Effector memory CD8-positive, alpha-beta T cell (primary cell): ENCODE results near the gene MPHOSPH8.
A peak's percentile ranks its signal among the peaks of the same experiment; 100 is the strongest.

Source experiments
- ATAC-seq: fragments of 150-1000 bp; cut with Tn5 transposase; replicated peaks from 2 replicates; pipeline ENCODE4 v1.10.0; 2021; ENCODE audit warnings: mild to moderate bottlenecking, moderate library complexity
- DNase-seq, 3 experiments: peaks; one replicate each; pipeline ENCODE4 v3.0.0; 2021
- H3K27ac Mint-ChIP-seq, 2 donors: one replicate each; pipeline ENCODE4 v1.8.0; 2022; ENCODE audit warnings: mild to moderate bottlenecking in 2 of 2, mixed read lengths in 2 of 2, moderate library complexity in 2 of 2
- H3K27me3 Mint-ChIP-seq, 2 donors: one replicate each; pipeline ENCODE4 v1.8.0; 2022; ENCODE audit warnings: mixed read lengths in 2 of 2
- H3K36me3 Mint-ChIP-seq: one replicate; pipeline ENCODE4 v1.8.0; 2022; ENCODE audit warnings: mild to moderate bottlenecking, moderate library complexity, mixed read lengths; ENCODE audit not compliant: insufficient read depth
- H3K4me1 Mint-ChIP-seq, 2 donors: one replicate each; pipeline ENCODE4 v1.8.0; 2022; ENCODE audit warnings: low read depth in 2 of 2, mixed read lengths in 2 of 2
- H3K4me3 Mint-ChIP-seq, 2 donors: one replicate each; pipeline ENCODE4 v1.8.0; 2022; ENCODE audit warnings: mild to moderate bottlenecking in 2 of 2, mixed read lengths in 2 of 2, moderate library complexity in 2 of 2
- H3K9me3 Mint-ChIP-seq, 2 donors: one replicate each; pipeline ENCODE4 v1.8.0; 2022; ENCODE audit warnings: mixed read lengths in 2 of 2
- total RNA-seq, 9 experiments: gene quantifications; one replicate each; lab custom pipeline; 2026; lab: John Stamatoyannopoulos, UW

Gene MPHOSPH8, protein sequence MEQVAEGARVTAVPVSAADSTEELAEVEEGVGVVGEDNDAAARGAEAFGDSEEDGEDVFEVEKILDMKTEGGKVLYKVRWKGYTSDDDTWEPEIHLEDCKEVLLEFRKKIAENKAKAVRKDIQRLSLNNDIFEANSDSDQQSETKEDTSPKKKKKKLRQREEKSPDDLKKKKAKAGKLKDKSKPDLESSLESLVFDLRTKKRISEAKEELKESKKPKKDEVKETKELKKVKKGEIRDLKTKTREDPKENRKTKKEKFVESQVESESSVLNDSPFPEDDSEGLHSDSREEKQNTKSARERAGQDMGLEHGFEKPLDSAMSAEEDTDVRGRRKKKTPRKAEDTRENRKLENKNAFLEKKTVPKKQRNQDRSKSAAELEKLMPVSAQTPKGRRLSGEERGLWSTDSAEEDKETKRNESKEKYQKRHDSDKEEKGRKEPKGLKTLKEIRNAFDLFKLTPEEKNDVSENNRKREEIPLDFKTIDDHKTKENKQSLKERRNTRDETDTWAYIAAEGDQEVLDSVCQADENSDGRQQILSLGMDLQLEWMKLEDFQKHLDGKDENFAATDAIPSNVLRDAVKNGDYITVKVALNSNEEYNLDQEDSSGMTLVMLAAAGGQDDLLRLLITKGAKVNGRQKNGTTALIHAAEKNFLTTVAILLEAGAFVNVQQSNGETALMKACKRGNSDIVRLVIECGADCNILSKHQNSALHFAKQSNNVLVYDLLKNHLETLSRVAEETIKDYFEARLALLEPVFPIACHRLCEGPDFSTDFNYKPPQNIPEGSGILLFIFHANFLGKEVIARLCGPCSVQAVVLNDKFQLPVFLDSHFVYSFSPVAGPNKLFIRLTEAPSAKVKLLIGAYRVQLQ
- 87.9 to 193 (median 110) reads per million in 9 experiments for total RNA-seq

GRCh38 chr13:19633479-19634255 is at the start of gene MPHOSPH8:
Gene MPHOSPH8, plus strand, starts transcription at chr13:19633659. Its CDS starts 90 bp downstream, at chr13:19633749.
- H3K4me1 Mint-ChIP-seq: peaks cover 29 to 39% of the 10 kb centered on the region in 2 donors
- peak within 1 kb of the TSS; percentile 98 for H3K27ac Mint-ChIP-seq
- H3K9me3 Mint-ChIP-seq: no peaks in the 10 kb centered on the region
- DNase-seq (peak; percentile 88 to 92 (median 91)), ATAC-seq (peak; percentile 95)
- peak within 1 kb of the TSS; percentile 98 to 99 for H3K4me3 Mint-ChIP-seq
- peaks cover 25% of the 10 kb centered on the region for H3K36me3 Mint-ChIP-seq
- H3K27me3 Mint-ChIP-seq: no peaks in the 10 kb centered on the region

DNA sequence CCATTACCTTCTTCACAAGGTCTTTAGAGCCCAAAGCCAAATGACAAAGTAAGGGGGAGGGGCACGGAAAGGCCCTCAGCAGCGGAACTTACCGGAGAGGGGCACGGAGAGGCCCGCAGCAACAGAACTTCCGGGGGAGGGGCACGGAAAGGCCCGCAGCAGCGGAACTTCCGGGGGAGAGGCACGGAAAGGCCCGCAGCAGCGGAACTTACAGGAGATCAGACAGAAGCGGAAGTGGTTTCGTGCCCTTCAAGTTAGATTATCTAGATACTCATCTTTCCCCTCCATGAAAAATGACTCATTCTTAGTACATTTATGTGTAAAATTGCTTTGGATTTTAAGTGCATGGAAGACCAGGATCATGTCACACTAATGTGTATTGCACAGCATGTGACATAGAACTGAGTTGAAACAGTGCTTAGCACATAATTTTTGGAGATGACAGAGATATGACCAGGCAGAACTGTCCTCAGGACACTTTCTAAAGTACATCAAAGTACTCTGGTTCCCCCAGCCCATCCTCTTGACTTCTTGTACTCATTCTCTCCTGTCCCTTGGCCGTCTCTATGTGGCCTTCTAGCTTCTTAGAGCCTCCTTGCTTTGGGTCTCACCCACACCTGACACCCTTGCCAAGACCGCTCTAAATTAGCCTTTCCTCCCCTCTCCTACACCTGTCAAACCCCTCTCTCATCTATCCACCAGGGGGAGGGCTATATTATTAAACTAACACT is 46.4 kb upstream of the MPHOSPH8 start:
- Mint-ChIP-seq H3K27ac (peak overlapping the region; percentile 91 to 92), H3K4me1 (peaks cover 19 to 21% of the 10 kb centered on the region in 2 donors), H3K27me3 (peaks cover 22 to 25% of the 10 kb centered on the region in 2 donors), H3K36me3 (peaks cover 6% of the 10 kb centered on the region), H3K4me3 (peak overlapping the region; percentile 80 to 85), H3K9me3 (peaks cover 0 to 13% of the 10 kb centered on the region in 2 donors)
- ATAC-seq (peak; percentile 89), DNase-seq (peak; percentile 49 to 54 (median 53))

- Mint-ChIP-seq H3K9me3 (peaks cover 0 to 6% of the 10 kb centered on the region in 2 donors), H3K27ac (peak overlapping the region; percentile 91 to 92), H3K36me3 (peaks cover 6% of the 10 kb centered on the region), H3K4me3 (peak overlapping the region; percentile 80 to 85), H3K27me3 (peaks cover 24 to 26% of the 10 kb centered on the region in 2 donors), H3K4me1 (peaks cover 19 to 21% of the 10 kb centered on the region in 2 donors)
- DNase-seq (peak; percentile 18 to 24 (median 23)), ATAC-seq (peak; percentile 54)
These were observed 45.7 kb upstream of the MPHOSPH8 start for GRCh38 chr13:19587635-19588300.

DNA sequence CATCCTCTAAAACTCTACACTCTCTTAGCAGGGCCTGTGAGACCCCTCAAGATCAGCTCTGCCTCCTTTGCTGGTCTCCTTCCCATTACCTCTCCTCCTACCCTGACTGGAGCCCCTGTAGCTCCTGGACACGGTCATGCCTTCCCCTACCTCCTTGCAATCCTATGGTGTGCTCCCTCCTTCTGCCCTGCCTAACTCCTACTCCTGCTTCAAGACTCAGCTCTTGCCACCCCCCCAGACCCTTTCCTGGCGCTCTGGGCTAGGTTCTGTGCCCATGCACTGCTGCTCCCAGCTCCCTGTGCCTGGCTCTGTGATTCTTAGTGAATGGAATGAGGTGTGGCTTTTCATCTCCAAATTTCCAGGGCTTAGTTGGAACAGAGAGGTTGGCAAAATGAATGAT is 44.1 kb upstream of the MPHOSPH8 start:
- H3K9me3 Mint-ChIP-seq: peaks cover 0 to 6% of the 10 kb centered on the region in 2 donors
- H3K27me3 Mint-ChIP-seq: peaks cover 18 to 26% of the 10 kb centered on the region in 2 donors

GRCh38 chr13:19590423-19590822 is 43.0 kb upstream of the MPHOSPH8 start:
- H3K27ac Mint-ChIP-seq: no peak overlapping the region
- H3K36me3 Mint-ChIP-seq: peaks cover 6% of the 10 kb centered on the region
- no peak for DNase-seq
- H3K27me3 Mint-ChIP-seq: peaks cover 21 to 31% of the 10 kb centered on the region in 2 donors
- no peak for ATAC-seq
- no peak overlapping the region for H3K4me3 Mint-ChIP-seq
- peaks cover 19 to 21% of the 10 kb centered on the region in 2 donors for H3K4me1 Mint-ChIP-seq
- H3K9me3 Mint-ChIP-seq: peaks cover 0 to 6% of the 10 kb centered on the region in 2 donors

More for the DNA sequence above, 44.1 kb upstream of the MPHOSPH8 start:
- H3K27ac Mint-ChIP-seq: no peak overlapping the region
- DNase-seq (no peak), ATAC-seq (no peak)
- peaks cover 6% of the 10 kb centered on the region for H3K36me3 Mint-ChIP-seq
- H3K4me3 Mint-ChIP-seq: no peak overlapping the region
- peaks cover 19 to 21% of the 10 kb centered on the region in 2 donors for H3K4me1 Mint-ChIP-seq

DNA sequence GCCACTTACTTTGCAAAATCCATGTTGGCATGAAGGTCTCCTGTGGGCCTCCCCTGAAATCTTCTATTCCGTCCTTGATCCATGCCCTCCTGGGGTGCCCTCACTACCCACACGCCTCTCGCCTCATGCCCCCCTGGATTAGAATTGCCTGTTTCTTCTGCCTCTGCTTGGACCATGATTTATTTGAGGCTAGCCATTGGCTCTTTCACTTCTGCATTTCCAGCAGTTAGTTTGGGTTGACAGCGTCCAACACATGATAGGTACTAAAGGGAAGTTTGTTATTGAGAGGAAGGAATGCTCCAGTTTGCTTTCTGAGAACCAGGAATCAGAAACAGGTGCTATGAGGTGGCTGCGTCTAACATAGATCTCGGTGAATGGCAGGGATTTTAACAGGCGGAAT is 41.6 kb upstream of the MPHOSPH8 start:
- no peak for DNase-seq
- Mint-ChIP-seq H3K4me3 (no peak overlapping the region), H3K27me3 (peaks cover 36 to 44% of the 10 kb centered on the region in 2 donors), H3K36me3 (peaks cover 6% of the 10 kb centered on the region), H3K4me1 (peaks cover 8 to 14% of the 10 kb centered on the region in 2 donors), H3K27ac (no peak overlapping the region), H3K9me3 (no peaks in the 10 kb centered on the region)
- no peak for ATAC-seq

DNA sequence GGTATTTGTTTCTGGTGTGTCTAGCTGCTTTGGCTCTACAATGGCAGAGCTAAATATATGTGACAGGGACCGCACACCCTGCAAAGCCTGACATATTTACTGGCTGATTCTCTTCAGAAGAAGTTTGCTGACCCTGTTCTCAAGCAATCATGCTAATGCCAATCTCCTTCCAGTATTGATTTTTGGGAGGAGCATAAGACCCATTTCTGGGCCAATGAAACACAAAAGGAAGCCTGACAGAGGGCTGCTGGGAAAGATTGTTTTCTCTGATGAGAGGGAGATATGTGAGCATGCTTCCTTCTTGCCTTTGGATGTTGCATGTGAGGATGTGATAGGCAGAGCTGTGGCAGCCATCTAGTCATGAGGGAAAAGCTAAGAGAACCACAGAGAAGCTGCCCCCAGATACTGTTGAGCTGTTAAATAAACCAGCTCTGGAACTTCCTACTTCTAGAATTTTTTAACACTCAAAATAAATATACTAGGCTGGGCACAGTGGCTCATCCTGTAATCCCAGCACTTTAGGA is 40.7 kb upstream of the MPHOSPH8 start:
- ATAC-seq (no peak), DNase-seq (no peak)
- Mint-ChIP-seq H3K27me3 (peaks cover 43 to 49% of the 10 kb centered on the region in 2 donors), H3K36me3 (peaks cover 6% of the 10 kb centered on the region), H3K4me1 (peaks cover 0 to 6% of the 10 kb centered on the region in 2 donors), H3K9me3 (no peaks in the 10 kb centered on the region), H3K27ac (no peak overlapping the region), H3K4me3 (no peak overlapping the region)

DNA sequence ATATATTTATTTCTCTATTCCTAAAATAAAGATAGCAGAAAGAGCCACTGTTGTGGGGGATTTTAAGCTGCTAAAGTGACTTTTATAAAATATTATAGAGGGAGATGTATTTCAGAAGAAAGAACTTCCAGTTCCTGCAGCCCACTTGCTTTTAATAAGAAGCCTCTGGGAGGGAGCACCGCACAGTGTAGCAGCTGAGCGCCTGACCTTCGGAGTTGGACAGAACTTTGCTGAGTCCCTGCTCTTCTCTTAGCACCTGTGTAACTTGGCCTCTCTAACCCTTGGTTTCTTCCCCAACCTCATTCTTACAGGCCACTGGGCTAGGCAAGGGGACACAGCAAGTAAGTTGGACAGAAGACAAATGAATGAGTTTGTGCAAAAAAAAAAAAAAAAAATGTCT is 37.4 kb upstream of the MPHOSPH8 start:
- Mint-ChIP-seq H3K4me3 (no peak overlapping the region), H3K27me3 (peaks cover 60 to 69% of the 10 kb centered on the region in 2 donors), H3K27ac (no peak overlapping the region), H3K9me3 (no peaks in the 10 kb centered on the region), H3K36me3 (peaks cover 3% of the 10 kb centered on the region), H3K4me1 (no peaks in the 10 kb centered on the region)
- ATAC-seq: no peak
- DNase-seq: no peak

DNA sequence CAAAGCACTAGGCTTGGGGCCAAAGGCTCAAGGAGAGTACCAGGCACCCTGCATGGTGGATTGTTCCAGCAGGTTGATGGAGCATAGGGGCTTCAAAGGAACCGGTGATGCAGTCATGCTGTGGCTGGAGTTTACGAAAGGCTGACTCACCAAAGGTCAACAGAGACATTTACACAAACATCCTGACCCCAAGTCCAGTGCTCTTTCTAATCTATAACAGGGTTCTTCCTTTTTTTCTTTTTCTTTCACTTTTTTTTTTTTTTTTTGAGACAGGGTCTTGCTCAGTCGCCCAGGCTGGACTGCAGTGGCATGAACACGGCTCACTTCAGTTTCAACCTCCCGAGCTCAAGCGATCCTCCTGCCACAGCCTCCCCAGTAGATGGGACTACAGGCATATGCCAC is 36.5 kb upstream of the MPHOSPH8 start:
- no peaks in the 10 kb centered on the region for H3K9me3 Mint-ChIP-seq
- H3K4me3 Mint-ChIP-seq: no peak overlapping the region
- H3K36me3 Mint-ChIP-seq: peaks cover 3% of the 10 kb centered on the region
- H3K4me1 Mint-ChIP-seq: no peaks in the 10 kb centered on the region
- no peak for DNase-seq
- H3K27me3 Mint-ChIP-seq: peaks cover 52 to 63% of the 10 kb centered on the region in 2 donors
- no peak for ATAC-seq
- no peak overlapping the region for H3K27ac Mint-ChIP-seq

GRCh38 chr13:19597523-19597922 is 35.9 kb upstream of the MPHOSPH8 start:
- H3K27ac Mint-ChIP-seq: no peak overlapping the region

DNA sequence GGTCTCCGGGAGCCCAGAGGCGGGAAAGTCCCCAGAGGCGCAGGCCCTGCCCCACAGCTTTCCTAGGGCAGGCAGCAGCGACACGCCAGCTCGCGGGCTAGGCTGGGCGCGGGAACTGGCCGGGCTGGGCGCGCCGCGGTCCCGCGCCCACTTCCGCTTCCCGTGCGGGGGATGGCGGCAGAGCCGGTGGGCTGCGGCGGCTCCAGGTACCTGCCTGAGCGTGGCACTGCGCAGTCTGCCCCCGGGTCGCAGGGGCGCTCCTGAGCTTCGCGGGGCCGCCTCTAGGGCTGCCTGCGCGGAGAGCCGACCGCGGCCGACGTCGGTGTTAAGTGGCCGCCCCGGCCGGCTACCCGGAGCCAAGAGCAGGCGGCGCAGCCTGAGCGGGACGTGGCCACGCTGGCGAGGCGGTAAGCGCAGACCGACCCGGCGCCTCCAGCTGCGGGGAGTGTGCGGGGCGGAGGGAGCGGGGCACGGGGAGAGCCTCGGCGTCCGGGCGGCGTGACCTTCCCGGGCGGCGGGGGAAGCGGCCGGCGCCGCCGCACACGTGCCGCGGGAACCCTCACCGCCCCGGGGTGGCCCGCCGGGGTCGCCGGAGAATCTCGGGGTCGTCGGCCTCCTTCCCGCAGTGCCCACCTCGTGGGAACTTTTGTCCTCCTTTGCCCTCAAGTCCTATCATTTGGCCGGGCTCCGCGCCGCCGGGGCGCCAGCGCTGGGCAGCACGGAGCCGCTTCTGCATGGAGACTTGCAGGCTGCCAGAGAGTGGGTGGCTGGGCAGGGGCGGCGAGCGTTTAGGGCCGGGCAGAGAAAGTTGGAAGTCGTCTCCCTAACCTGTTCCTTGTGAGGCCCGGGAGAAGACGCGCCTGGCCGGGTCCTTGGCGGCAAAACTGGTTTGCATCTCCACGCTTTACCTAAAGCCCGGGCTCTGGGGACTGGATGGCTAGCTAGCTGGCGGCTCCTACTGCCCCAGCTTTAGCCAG is 31.4 kb upstream of the MPHOSPH8 start:
- Mint-ChIP-seq H3K4me3 (peak overlapping the region; percentile 43 to 45), H3K4me1 (no peaks in the 10 kb centered on the region), H3K9me3 (no peaks in the 10 kb centered on the region), H3K36me3 (no peaks in the 10 kb centered on the region), H3K27ac (no peak overlapping the region), H3K27me3 (peaks cover 52 to 72% of the 10 kb centered on the region in 2 donors)
- ATAC-seq: peak; percentile 87
- DNase-seq: peak in 2 of 3 experiments; percentile 7 to 10

More at GRCh38 chr13:19597523-19597922, 35.9 kb upstream of the MPHOSPH8 start:
- ATAC-seq (no peak), DNase-seq (no peak)
- H3K4me1 Mint-ChIP-seq: no peaks in the 10 kb centered on the region
- H3K27me3 Mint-ChIP-seq: peaks cover 51 to 59% of the 10 kb centered on the region in 2 donors
- no peaks in the 10 kb centered on the region for H3K9me3 Mint-ChIP-seq
- H3K36me3 Mint-ChIP-seq: peaks cover 3% of the 10 kb centered on the region
- H3K4me3 Mint-ChIP-seq: no peak overlapping the region
